HG03039 (cell line): ENCODE results near the gene IQCN.
"Not testable (repeated sequence)": the region's sequence is repeated elsewhere in the genome, so short reads cannot be mapped to it uniquely, and the experiment has no call there.

Experiments
- ATAC-seq: cut with Tn5 transposase; IDR thresholded peaks from one replicate; pipeline ENCODE4 v1.9.1; 2021; ENCODE audit warnings: mild to moderate bottlenecking, moderate library complexity; ENCODE audit not compliant: unreplicated experiment

IQCN gene

DNA sequence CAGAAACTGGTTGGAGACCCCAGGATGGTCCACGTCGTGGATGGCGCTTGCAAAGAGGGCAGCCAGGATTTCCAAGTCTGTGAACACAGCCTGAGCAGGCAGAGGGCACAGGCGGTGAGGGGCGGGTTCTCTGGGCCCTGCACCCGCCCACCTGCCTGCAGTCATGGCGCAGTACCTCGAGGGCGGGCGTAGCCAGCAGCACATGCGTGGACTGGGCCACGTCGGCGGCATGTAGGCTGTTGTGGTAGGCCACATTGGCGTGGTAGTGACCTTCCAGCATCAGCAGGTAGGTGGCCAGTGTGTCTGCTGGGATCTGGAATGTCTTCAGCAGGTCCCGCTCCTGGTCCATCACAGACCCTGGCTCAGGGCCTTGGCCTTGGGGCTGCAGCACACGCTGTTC is 56.1 kb downstream of the IQCN start:
- ATAC-seq = no peak

DNA sequence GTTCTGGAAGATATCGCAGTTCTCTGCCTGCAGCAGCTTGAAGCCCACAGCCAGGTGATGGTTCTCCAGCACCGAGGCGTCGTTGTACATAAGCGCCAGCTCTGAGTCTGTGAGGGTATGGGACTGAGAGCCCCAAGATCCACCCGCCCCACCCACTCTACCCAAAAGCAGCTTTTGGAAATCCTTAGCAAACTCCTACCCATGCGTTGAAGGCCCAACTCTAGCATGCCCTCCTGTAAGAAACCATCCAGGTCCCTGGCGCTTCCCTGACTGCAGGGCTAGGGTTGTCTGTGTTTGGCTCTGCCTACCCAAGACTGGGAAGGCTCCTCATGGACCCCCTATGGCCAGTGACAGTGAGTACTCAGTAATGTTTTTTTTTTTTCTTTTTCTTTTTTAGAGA is 57.5 kb downstream of the IQCN start:
- no peak for ATAC-seq

DNA sequence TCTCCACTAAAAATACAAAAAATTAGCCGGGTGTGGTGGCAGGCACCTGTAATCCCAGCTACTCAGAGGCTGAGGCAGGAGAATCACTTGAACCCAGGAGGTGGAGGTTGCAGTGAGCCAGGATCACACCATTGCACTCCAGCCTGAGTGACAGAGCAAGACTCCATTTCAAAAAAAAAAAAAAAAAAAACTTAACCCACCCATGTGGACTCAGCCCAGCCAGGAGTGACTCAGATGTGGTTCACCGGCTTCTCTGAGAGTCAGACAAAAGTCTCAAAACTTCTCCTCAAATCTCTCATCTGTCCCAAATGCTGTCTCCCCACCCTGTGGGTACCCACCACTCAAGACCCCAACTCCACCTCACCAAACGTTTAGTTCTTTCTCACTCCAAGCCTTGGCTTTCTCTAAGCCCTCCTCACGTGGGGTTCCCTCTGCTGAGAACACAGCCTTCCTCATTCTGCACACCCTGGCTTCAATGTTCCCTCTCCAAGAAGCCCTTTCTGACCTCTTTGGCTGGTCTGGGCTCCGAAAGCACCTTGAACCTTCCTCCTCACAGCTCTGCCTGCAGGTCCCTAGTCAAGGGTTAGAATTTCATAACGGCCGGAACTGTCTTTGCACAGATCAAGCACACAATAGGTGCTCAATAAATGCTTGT is 59.3 kb downstream of the IQCN start:
- no peak for ATAC-seq

DNA sequence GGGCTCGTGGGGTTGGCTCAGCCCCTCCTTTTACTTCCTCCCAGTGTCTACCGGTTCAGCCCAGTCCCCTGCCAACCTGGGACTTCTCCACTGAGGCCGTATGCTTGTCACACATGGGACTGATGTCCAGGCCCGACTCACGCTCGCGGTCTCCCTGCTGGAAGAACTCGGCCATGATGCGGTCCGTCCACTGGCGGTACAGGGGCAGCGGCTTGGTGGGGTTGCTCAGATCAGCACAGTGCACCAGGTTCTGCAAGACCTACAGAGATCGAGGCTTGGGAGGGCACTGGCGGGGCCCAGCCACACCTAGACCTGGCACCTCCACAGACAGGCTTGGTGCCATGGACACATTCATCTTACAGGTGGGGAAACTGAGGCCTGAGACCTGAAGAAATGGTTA is 62.6 kb downstream of the IQCN start:
- ATAC-seq = no peak

DNA sequence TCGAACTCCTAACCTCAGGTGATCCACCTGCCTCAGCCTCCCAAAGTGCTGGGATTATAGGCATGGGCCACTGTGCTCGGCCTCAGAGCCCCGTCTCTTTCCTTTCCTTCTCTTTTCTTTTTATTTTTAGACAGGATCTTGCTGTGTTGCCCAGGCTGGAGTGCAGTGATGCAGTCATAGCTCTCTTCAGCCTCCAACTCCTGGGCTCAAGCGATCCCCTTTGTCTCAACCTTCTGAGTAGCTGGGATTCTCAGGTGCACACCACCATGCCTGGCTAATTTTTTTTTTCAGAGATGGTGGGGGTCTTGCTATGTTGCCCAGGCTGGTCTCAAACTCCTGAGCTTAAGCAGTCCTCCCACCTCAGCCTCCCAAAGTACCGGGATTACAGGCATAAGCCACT is 64.3 kb downstream of the IQCN start:
- ATAC-seq = not testable (repeated sequence)

DNA sequence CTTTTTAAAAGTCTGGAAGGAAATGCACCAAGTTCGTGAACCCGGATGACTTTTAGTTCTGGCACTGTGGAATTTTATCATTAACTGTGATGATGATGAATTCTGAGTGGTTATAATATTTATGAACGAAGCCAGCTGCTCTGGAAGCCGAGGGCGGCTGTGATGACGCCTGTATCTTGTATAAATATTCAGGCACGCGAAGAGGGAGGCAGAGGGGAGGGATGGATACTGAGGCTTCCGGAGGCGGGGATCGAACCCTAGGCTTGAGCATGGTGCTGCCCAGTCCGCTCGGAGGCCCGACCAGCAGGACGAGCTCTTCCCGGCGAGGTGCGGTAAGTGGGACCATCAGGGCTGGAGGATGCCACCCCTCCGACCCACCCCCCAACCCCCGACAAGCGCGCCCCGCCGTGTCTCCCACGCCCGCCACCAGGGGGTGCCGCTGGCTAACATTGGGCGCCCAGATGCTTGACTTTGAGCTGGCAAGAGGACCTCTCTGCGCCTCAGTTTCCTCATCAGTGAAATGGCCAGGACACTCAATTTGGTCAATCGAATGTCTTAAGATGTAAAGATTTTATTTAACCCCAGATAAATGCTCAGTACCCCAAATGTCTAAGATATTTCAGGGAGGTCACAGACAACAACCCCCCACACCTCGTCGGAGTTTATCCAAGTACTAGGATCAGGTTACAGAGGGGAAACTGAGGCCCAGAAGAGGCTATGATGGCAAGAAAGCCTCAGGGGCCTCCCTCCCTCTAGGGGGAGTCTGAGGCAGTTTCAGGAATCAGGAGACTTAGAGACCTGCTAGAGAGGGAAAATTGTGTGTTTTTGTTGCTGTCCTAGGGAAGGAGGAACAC is 65.9 kb downstream of the IQCN start:
- ATAC-seq = no peak
